ENCODE results near the gene ARMC9.

The ARMC9 gene

GRCh38 chr2:231383416-231384108 lies 185.1 kb downstream of the ARMC9 start:
- no peak for DNase-seq (ENCODE audit: low read depth)

DNA sequence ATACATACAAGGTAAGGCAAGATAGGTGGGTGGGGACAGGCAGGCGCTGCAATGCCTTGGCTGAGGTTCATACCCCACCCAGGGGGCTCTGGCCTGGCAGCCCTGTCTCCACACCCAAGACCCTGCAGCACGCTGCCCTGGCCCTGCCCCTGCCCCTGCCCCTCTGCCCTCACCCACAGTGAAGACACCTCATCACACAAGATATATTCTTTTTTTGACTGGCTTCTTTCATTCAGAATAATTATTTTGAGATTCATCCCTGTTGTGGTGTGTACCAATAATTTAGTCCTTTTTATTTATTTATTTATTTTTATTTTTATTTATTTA lies 185.6 kb downstream of the ARMC9 start:
- DNase-seq (ENCODE audit: low read depth), result no peak

- no peak for DNase-seq (ENCODE audit: low read depth)
Observed at GRCh38 chr2:231384970-231385369, 186.5 kb downstream of the ARMC9 start.

DNA sequence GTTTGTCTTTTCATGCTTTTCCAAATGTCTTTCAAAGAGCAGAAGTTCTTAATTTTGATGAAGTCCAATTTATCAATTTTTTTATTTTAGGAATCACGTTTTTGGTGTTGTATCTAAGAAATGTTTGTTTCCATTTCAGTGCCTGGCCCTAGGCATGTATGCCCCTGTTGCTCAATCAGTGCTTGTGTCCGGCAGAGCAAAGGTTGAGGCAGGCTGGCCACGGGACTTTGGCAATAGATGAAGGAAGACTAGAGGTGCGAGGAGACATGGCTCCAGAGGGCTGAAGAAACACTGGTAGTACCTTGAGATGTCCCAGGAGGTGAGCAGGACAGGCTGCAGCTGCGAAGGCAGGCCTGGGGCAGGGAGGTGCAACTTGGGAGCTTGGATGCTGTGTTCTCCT lies 187.0 kb downstream of the ARMC9 start:
- DNase-seq (ENCODE audit: low read depth), result no peak

DNA sequence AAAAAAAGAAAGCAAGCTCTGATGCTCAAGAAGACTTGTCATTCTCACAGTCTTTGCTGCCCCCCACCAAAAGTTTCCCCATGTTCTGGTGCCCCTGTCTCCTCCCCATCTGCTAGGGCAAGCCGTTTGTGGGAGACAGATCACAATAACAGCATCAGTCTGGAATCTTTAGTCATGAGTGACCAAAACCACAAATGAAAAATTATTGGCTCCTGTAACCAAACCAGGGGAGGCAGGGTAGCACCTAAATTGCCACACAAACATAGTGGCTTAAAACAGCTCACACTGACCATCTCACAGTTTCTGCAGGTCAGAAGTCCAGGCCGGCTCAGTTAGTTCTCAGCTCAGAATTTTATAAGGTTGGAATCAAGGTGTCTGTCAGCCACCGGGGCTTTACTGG lies 188.0 kb downstream of the ARMC9 start:
- no peak for DNase-seq (ENCODE audit: low read depth)

GRCh38 chr2:231387904-231388724 lies 189.7 kb downstream of the ARMC9 start:
- DNase-seq (ENCODE audit: low read depth), result no peak

GRCh38 chr2:231388725-231389346 lies 190.4 kb downstream of the ARMC9 start:
- no peak for DNase-seq (ENCODE audit: low read depth)

DNA sequence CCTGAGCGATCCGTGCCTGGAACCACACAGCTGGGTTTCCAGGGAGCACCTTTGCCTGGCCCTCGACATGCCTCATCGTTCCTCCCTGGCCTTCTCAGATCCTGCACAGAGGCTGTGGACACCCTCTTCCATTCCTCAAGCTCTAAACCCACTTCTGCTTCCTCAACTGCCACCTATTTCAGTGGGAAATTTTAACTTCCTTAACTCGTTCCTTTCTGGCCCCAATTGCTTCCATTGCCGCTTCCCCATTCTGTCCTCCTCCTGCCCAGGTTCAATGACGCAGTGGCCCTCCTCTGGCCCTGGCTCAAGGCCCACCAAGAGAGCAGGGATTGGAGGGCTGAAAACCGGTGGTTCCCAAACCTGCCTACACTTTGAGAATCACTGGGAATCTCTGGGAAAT lies 192.2 kb downstream of the ARMC9 start:
- DNase-seq (ENCODE audit: low read depth), result no peak

DNA sequence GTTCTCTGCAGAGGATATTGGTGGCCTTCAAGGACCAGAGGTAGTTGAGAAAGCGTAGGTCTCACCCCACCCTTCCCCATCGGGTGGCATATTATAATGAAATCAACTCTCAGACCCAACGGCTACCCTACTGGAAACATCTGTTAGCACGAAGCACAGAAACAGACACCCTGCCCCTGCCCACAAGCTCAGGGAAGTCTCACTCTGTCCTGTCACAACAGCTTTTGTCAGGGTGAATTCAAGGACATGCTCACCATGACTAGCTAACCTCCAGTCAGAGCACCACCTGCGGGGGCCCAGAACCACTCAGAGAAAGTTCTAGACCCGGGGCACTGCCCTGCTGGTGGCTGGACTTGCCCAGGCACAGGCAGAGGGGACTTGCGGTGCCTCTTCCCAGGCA lies 193.6 kb downstream of the ARMC9 start:
- DNase-seq (ENCODE audit: low read depth), result no peak

DNA sequence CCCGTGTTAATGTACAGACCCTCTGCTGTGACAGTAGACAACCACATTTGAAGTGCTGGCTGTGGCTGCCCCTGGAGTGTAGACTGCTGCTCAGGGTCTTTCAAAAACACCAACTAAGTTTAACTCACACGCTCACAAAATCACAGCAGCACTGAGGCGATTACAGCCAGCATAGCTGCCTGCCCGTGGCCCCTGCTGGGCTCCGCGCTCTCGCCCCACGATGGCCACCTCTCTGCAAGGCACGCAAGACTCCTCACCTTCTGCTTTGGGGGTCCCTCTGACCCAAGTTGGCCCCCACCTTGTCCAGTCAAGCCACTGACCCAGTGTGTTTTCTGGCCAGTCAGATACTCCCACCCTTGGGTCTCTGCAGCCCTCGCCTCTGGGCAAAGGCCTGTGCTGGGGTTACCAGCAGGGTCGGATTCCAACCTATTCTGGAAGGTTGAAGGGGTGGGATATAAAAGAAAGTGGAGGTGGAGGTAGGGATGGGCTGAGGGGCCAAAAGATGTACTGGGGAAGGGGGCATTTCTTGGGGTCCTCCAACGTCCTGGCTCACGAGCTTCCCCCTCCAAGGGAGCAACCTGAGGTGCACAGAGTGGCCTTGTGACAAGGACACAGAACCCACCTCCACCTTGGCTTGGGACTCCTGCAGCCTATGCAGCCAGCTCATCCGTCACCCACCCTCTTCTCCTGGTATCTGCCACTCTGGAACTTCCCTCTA lies 194.2 kb downstream of the ARMC9 start:
- DNase-seq (ENCODE audit: low read depth), result no peak

DNA sequence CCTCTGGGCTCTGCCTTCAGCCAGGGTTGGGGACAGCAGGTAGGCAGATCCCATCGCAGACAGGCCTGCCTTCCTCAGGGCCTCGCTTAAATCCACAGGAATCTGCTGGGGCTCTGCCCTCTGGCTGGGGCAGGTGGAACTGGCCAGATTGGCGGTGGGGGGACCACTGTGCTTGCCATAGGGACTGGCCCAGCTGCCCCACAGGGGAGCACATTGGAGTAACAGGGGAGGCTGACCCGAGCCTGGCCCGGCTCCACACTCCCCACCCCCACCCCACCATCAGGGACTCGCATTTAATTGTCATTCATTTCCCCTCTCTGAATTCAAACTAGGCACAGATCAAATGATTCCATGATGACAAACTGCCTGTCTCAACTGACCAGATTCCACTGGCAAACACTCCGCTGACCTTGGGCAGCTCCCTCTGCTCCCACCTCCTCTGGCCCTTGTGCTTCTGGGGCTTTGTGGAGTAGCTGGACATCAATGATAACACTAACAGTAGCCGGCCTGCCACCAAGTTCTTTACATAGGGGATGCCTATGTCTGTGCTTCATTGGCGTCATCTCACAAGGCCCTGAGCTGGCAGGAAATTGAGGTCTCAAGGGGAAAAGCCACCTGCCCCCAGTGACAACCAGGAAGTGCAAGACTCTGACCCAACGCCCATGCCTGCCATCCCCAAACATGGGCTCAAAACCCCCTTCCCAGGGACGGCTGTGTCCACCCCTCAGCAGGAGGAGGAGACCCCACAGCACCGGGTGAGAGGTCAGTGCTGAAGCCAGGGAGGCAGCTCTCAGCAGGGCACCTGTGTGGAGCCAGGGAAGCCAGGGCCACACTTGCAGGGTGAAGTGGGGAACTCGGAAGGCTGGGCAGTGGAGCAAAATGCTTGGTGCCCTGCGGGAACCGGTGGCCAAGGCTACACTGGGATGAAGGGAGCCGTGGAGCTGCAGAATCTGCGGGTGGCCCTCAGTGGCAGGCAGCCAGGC lies 195.0 kb downstream of the ARMC9 start:
- DNase-seq (ENCODE audit: low read depth), result no peak

- no peak for DNase-seq (ENCODE audit: low read depth)
Observed at GRCh38 chr2:231394211-231395141, 196.0 kb downstream of the ARMC9 start.

GRCh38 chr2:231395188-231396057 lies 197.0 kb downstream of the ARMC9 start, which contains the start of gene B3GNT7:
Gene B3GNT7, plus strand, starts transcription at chr2:231395710. Its CDS starts 94 bp downstream, at chr2:231395804.
- no peak for DNase-seq (ENCODE audit: low read depth)

DNA sequence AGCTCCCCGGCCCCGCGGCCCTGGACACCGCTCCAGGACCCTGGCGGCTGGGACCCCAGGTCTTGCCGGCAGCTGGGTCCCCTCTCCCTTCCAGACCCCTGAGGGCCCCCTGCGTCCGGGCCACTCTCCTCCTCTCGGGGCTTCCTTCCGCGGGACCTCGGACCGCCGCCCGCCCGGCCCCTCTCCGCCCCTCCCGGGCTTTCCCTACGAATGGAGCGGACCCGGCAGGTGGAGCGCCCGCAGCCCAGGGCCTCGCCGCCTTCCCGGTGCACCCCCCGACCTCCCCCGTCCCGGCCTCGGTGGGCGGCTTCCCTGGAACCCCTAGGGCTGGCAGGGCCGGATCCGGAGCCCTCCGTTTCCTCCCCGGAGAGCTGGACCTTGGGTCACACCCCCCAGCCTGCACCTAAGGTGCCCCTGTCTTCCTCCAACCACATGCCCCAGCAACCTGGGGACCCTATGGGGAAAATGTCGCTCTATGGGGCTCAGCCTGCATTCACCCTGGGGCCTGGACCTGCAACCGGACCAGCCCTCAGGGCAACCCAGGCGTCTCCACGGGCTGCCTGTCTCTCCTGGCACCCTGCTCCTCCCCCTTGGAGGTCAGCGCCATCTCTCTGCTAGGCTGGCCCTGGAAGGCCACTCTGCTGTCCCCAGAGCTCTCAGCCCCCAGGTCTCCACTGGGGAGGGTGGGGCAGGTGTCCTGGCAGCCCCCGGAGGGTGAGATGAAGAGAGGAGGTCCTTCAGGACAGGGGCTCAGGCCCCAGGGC lies 197.8 kb downstream of the ARMC9 start:
- DNase-seq (ENCODE audit: low read depth), result no peak

- DNase-seq (ENCODE audit: low read depth), result no peak
Observed at GRCh38 chr2:231397011-231397927, 198.8 kb downstream of the ARMC9 start.

- DNase-seq (ENCODE audit: low read depth), result no peak
Observed at GRCh38 chr2:231397928-231398294, 199.5 kb downstream of the ARMC9 start.

DNA sequence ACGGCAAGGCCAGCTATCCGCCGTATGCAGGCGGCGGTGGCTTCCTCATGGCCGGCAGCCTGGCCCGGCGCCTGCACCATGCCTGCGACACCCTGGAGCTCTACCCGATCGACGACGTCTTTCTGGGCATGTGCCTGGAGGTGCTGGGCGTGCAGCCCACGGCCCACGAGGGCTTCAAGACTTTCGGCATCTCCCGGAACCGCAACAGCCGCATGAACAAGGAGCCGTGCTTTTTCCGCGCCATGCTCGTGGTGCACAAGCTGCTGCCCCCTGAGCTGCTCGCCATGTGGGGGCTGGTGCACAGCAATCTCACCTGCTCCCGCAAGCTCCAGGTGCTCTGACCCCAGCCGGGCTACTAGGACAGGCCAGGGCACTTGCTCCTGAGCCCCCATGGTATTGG lies 200.2 kb downstream of the ARMC9 start:
- DNase-seq (ENCODE audit: low read depth), result no peak
